NCI-H1048 (cell line): ENCODE results near the gene EGF.
"Not testable (repeated sequence)": the region's sequence is repeated elsewhere in the genome, so short reads cannot be mapped to it uniquely, and the experiment has no call there.

Experiments used
- DNase-seq: peaks from one replicate; lab custom pipeline; 2025; lab: John Stamatoyannopoulos, UW

The EGF gene

DNA sequence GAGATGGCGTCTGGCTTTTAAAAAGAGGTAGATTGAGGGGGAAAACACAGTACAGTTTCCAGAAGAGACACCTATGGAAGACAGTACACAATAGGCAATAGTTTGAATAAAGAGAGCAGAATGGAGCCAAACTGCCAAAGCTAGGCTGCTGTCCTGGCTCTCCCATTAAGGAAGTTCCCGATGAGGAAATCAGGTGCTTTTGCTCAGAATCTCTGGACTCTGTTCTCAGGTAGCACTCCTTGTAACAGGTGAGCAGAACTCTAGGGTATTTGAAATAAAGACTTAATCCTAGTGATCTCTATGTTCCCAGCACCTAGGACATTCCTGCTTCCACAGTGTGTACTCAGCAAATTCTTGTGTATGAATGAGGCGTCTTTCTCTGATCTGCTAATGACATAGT is 1.6 kb downstream of the EGF start:
- DNase-seq, result no peak

DNA sequence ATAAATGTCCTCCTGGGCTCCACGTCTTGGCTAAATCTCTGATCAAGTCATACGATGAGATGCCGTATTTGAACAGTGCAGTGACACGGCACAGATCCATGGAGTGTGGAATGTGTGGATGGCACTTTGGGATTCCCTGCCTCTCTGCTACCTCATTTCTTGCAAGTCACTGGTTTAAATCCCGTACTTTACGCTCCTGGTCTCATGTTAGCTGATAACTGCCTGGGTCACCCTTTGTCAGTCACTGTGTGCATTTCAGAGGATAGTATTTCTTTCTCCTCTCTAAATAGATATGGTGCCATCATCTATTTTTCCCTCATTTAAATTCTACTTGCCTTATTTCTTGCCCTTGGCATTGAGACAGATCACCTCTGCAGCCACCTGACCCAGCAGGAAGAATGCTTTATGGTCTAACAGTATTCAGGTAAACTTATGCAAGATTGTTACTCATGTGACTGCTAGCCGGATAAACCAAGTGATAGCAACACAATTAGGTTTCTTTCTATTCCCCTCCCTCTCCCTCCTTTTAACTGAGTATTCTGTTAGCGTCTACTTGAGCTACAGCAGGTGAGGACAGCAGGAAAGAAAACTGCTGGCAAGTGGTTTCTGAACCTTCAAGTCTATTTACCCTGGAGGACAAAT is 2.8 kb downstream of the EGF start:
- no peak for DNase-seq

DNA sequence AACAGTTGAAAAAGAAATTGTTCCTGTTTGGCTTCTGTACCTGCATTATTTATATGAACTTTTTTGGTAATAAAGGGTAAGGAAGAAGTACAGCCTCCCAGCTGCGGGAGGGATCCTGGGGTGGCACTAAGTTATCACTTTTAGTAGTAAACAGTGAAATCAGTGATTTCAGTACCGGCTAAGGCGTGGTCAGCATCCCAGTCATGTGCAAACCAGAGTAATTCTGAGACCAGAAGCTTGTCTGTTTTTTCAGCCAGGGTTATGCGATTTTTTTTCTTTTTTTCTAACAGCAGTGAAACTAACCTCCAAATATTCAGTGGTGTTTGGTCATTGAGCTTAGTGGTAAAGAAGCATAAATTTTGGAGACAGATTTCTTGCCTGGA is 3.3 kb downstream of the EGF start:
- DNase-seq, result no peak

DNA sequence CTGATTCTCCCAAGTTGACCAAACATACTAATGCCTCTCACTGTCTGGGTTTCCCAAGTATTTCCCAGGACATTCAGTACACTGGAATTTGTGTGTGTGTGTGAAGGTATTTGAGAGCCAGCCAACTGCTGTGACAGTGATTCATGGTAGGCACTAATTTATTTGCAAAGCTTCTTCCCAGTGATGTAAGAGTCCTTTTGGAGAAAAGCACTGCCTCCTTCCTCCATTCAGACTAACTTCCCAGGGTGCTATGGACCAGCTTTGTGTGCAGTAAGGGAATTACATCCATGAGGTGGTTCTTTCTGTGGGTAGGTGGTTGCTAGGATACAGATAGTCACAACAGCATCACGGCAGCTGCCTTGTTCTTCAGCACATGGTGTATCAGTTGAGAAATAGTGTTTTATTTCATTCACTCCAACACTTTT is 8.7 kb downstream of the EGF start:
- DNase-seq, result no peak

DNA sequence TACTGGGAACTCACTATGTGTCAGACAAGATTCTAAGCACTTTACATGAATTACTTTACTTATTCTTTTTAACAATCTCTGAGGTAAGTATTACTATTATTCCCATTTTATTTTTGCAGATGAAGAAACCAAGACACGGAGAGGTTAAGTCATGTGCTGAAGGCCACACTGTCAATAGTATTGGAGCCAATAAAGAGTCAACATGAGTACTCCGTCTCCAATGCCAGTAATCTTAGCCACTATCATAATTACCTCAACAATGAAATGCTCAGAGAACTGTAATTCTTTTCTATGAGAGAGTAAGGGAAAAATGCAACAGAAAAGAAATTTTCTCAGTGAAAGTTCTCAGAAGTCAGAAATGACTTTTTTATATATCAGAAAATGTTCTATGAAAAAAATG is 12.7 kb downstream of the EGF start:
- DNase-seq, result no peak

GRCh38 chr4:109928327-109929045 is 15.8 kb downstream of the EGF start:
- DNase-seq, result no peak

DNA sequence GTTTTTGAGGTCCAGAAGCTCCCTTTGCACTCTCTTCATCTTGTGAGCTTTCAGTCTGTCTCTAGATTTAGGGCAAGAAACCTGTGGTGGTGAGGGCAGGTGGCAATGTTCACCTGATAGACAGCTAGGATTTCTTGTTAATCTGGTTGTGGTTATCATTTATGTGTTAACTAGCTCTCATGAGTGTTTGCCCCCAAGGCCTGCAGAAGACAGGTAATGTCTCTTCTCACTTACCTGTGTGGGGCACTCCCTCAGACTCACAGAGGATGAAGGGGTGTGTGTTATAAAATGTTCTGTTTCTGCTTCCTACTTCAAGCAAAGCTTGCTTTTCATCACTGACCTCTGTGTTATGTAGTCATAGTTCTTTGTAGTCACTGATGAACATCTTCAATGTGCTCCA is 17.8 kb downstream of the EGF start:
- DNase-seq, result no peak

DNA sequence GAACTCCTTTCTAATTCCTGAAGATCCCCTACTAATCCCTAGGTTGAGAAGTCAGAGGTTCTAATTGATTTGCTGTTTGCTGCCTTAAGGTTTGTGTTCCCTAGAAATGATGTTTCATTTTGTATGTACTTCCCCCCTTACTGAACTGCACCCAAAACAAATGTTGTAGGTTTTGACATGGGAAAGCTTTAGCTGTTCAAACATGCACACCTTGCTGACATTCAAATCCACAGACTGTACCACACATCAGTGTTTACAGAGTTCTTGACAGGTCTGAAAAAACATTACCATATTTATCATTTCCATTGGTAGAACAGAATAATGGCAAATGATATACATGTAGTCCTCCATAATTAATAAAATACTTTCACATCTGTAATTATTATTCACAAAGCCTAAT is 18.2 kb downstream of the EGF start:
- no peak for DNase-seq

GRCh38 chr4:109931318-109931717 is 18.6 kb downstream of the EGF start:
- DNase-seq, result no peak

DNA sequence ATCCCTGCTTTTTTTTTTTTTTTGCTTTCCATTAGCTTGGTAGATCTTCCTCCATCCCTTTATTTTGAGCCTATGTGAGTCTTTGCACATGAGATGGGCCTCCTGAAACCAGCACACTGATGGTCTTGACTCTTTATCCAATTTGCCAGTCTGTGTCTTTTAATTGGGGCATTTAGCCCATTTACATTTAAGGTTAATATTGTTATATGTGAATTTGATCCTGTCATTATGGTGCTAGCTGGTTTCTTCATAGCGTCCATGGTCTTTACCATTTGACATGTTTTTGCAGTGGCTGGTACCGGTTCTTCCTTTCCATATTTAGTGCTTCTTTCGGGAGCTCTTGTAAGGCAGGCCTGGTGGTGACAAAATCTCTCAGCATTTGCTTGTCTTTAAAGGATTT is 24.7 kb downstream of the EGF start:
- DNase-seq, result not testable (repeated sequence)

- no peak for DNase-seq
Observed at GRCh38 chr4:109939190-109939589, 26.5 kb downstream of the EGF start.

DNA sequence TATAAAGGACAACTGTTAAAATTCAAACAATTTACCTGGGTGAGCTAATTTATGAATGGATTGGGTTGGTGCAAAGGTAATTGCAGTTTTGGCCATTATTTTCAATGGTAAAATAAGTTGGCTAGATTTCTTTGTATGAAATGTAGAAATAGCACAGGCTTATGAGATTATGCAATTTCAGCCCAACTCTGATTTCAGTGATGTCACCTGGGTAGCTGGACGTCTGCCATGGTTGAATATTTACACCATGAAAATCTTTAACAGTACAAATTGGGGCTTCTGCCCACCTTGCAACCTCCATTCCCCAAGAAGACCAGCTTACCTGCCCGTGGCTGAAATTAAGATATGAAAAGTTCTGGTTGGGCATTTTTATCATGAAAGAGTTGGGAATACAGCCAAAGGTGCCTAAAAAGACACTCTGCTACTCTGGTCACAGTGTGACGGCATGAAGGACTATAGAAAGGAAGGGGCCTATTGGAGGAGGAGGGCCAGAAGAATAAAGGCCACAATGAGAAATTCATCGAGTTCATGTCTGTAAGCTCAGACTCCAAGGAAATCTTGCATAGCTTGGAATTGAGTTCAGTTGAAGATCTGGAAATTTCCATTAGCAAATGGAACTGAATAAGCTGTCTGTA is 29.7 kb downstream of the EGF start:
- no peak for DNase-seq

DNA sequence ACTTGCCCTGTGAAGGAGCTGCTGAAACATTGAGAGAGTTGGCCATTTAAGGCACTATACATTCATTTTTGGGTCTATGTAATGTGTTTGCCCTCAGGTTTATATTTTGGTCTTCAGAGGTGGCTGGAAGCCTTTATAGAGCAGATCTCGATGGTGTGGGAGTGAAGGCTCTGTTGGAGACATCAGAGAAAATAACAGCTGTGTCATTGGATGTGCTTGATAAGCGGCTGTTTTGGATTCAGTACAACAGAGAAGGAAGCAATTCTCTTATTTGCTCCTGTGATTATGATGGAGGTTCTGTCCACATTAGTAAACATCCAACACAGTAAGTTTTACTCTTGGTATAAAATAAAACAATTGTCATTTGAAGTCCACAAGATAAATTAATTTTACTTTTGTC is 31.1 kb downstream of the EGF start:
- no peak for DNase-seq

GRCh38 chr4:109944591-109944990 is 31.9 kb downstream of the EGF start:
- DNase-seq, result no peak

GRCh38 chr4:109945056-109945455 is 32.4 kb downstream of the EGF start:
- DNase-seq, result no peak

GRCh38 chr4:109946120-109946519 is 33.4 kb downstream of the EGF start:
- DNase-seq, result no peak

DNA sequence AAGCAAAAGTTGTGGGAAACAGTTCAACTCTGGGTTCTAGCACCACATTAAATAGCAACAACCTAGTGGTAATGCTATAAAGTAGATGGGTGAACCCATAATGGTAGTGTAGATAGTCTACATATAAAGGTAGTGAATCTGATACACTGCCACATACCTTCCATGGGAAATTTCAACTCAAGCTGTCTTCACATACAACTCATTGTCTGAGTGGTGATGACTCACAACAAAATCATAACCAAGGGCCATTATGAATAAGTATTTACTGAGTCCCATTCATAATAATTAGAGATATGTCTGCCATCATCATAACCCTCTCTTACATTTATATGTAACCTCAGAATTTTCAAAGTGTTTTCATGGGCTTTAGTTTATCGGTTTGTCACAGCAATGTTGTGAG is 34.8 kb downstream of the EGF start:
- DNase-seq, result no peak

- no peak for DNase-seq
Observed at GRCh38 chr4:109947918-109948317, 35.2 kb downstream of the EGF start.

DNA sequence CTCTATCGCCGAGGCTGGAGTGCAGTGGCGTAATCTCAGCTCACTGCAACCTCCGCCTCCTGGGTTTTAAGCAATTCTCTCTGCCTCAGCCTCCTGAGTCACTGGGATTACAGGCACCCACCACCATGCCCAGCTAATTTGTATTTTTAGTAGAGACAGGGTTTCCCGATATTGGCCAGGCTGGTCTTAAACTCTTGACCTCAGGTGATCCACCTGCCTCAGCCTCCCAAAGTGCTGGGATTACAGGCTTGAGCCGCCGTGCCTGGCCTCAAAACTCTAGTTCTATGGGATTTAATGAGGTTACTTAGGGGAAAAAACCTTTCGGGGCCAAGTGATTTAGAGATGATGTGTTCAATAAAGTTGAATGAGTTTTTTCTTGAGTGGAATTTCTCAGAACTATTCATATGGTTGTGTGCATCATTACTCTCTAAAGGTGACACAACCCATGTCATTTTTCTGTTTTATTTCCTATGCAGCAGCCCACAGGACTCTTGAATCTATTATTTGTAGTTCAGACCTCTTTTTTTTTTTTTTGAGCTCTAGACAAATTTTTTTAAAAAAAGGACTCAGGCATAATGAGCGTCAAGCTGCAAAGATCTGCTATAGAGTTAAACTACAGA is 36.5 kb downstream of the EGF start:
- DNase-seq, result not testable (repeated sequence)

- no peak for DNase-seq
Observed at GRCh38 chr4:109952612-109953011, 39.9 kb downstream of the EGF start.

DNA sequence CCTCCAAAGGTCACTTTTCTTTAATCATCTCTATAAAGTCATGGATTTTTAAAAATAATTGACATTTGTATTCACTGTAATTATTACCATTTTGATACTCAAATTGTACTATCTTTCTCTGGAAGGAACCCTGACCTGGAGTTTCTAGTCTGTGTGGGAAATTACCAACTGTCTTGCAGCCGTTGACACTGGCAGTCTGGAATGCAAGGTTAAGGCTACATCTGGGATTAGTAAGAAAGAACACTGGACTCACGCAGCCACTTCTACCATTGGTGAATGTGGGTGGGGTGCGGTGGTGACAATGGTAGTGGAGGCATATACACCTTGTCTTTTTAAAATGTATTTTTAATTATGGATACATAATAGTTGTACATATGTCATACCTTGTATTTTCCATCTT is 40.9 kb downstream of the EGF start:
- DNase-seq, result no peak

DNA sequence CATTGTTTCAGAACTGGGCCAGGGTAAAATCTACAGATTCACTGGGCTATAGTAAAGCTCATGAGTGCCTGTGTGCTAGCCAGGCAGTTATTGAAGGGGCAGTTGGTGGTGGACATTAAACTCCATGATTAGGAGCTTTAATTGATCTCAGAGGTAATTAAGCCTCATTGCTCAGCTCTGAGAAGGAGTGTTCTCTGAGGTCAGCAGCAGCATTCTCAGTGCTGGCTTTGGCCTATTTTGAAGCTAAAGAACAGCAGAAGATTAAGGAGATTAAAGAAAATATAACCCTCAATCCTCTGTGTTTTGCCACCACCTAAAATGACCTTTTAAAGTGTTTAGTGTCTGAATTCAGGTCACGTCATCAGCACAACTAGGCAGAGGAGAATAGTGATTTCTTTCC is 42.5 kb downstream of the EGF start:
- DNase-seq, result no peak

GRCh38 chr4:109957227-109957626 is 44.5 kb downstream of the EGF start:
- DNase-seq, result no peak
